ENCODE results near the gene ARHGEF17.

DNA sequence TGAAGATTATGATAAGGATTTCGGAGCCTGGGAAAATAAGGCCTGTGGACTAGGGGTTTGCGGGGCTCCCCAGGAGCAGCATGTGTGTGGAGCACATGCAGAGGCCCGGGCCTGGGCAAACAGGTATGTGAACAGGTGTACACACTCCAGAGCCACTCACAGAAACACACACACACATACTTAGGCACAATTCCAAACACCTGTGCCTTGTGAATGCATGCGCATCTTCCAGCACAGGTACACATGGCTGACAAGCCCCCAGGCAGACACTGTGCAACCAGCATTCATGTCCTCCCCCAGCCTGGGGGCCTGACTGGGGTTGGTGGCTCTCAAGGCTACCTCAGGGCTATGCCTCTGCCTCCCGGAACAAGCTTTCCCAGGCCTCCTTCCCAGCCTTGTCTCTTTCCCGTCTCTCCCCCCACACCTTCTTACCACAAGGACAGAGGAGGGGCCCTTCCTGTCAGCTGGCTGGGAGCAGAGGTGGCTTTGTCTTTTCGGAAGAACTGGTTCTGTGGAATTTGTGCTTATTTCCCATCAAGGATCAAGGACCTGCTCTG, 38.5 kb upstream of the ARHGEF17 start:
- no peak for TF ChIP-seq REST (IDR thresholded peaks at IDR 0.05; ENCODE audit: insufficient read depth in 1 of 2, low read depth in 2 of 2, low read length in 2 of 2)
- TF ChIP-seq TAF1 (IDR thresholded peaks at IDR 0.05; ENCODE audit: borderline replicate concordance, insufficient read depth, low read length), result no peak
- TF ChIP-seq FOXP2 (optimal IDR thresholded peaks at IDR 0.05; ENCODE audit: borderline replicate concordance, extremely low read depth, extremely low read length, insufficient read depth), result no peak
